ENCODE measurements around the gene LCLAT1. TPM values are rescaled to one million over a fixed set of nuclear protein-coding genes. Genes with fewer than 3 reads are reported as not detected.
"Not testable (repeated sequence)": the region's sequence is repeated elsewhere in the genome, so short reads cannot be mapped to it uniquely, and the experiment has no call there.

The LCLAT1 gene
- polyA plus RNA-seq, 1 experiment: 25.2 TPM

DNA sequence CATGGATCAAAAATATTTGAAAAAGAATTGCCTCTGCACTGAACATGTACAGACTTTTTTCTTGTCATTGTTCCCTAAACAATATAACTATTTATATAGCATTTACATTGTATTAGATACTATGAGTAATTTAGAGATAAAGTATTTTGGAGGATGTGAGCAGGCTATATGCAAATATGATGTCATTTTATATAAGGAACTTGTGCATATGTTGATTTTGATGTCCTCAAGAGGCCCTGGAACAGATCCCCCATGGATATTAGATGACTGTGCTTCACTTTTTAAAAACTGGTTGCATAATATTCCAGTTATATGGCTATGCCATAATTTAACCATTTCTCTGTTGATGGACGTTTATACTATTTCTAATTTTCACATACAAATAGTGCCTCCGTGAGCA, 16.5 kb downstream of the LCLAT1 start:
- TF ChIP-seq, protein P1, sequence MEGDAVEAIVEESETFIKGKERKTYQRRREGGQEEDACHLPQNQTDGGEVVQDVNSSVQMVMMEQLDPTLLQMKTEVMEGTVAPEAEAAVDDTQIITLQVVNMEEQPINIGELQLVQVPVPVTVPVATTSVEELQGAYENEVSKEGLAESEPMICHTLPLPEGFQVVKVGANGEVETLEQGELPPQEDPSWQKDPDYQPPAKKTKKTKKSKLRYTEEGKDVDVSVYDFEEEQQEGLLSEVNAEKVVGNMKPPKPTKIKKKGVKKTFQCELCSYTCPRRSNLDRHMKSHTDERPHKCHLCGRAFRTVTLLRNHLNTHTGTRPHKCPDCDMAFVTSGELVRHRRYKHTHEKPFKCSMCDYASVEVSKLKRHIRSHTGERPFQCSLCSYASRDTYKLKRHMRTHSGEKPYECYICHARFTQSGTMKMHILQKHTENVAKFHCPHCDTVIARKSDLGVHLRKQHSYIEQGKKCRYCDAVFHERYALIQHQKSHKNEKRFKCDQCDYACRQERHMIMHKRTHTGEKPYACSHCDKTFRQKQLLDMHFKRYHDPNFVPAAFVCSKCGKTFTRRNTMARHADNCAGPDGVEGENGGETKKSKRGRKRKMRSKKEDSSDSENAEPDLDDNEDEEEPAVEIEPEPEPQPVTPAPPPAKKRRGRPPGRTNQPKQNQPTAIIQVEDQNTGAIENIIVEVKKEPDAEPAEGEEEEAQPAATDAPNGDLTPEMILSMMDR (IDR thresholded peaks at IDR 0.05; ENCODE audit: low read depth, low read length): no peak
- ChIA-PET CTCF (no interaction called here), POLR2A (no interaction called here)
- H3K27ac ChIP-seq (ENCODE audit: low read depth, low read length): no peak overlapping the region
- H3K9me3 ChIP-seq (ENCODE audit: control insufficient read depth, insufficient read depth, low read length): no peaks in the 10 kb centered on the region
- DNase-seq (ENCODE audit: low read depth, low spot score): no peak
- no peak overlapping the region for H3K4me3 ChIP-seq (ENCODE audit: low read depth, low read length)
- no peaks in the 10 kb centered on the region for H3K27me3 ChIP-seq (ENCODE audit: control insufficient read depth, insufficient read depth, low read length)

DNA sequence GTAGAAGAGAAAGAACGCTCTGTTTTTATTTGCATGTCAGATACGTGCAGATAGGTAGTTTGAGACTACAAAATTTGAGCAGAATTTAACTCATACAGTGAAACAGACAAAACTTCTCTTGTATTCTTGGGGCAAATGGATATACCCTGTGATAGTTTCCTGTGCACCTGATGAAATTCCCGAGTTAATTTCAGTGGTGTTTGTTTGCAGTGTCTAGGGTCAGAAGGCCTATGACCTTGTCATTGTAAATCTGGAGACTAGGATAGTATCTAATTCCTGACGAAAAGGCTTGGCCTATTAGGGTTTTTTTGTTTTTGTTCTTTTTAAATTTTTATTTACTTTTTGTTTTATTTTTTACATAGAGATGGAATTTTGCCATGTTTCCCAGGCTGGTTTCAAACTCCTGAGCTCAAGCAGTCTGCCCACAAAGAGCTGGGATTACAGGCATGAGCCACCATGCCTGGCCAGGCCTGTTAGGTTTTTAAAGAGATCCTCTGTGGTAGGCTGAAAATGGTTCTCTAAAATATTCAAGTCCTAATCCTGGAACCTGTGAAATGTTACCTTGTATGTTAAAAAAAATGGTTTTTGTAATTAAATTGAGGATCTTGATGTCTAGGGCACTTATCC, 17.6 kb downstream of the LCLAT1 start:
- ChIA-PET POLR2A (no interaction called here), CTCF (interaction anchor here (0.5 to 0.7 kb wide), 2 partner anchors 23 to 300 kb away, joined by 3 to 4 read pairs; no protein-coding TSS in a partner anchor)
- H3K27ac ChIP-seq (ENCODE audit: low read depth, low read length): no peak overlapping the region
- DNase-seq (ENCODE audit: low read depth, low spot score): no peak
- TF ChIP-seq, protein P1 (IDR thresholded peaks at IDR 0.05; ENCODE audit: low read depth, low read length): no peak
- no peaks in the 10 kb centered on the region for H3K9me3 ChIP-seq (ENCODE audit: control insufficient read depth, insufficient read depth, low read length)
- no peak overlapping the region for H3K4me3 ChIP-seq (ENCODE audit: low read depth, low read length)
- no peaks in the 10 kb centered on the region for H3K27me3 ChIP-seq (ENCODE audit: control insufficient read depth, insufficient read depth, low read length)

DNA sequence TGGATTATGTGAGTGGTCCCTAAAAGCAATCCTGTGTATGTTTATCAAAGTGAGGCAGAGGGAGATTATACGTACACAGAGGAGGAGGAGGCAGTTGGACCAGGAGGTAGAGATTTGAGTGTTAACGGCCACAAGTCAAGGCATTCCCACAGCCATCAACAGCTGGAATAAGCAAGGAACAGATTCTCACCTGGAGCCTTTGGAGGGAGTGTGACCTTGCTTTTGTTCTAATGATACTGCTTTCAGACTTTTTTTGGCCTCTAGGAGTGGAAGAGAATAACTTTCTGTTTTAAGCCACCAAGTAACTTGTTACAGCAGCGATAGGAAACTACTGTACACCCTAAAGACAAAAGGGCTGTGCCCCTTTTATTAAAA, 18.1 kb downstream of the LCLAT1 start:
- H3K4me3 ChIP-seq (ENCODE audit: low read depth, low read length): no peak overlapping the region
- no peaks in the 10 kb centered on the region for H3K27me3 ChIP-seq (ENCODE audit: control insufficient read depth, insufficient read depth, low read length)
- ChIA-PET POLR2A (no interaction called here), CTCF (interaction anchor here (0.7 to 1.1 kb wide), 2 partner anchors 12 to 300 kb away, joined by 4 to 5 read pairs; no protein-coding TSS in a partner anchor)
- no peaks in the 10 kb centered on the region for H3K9me3 ChIP-seq (ENCODE audit: control insufficient read depth, insufficient read depth, low read length)
- TF ChIP-seq, protein P1 (IDR thresholded peaks at IDR 0.05; ENCODE audit: low read depth, low read length): no peak
- DNase-seq (ENCODE audit: low read depth, low spot score): no peak
- H3K27ac ChIP-seq (ENCODE audit: low read depth, low read length): no peak overlapping the region

DNA sequence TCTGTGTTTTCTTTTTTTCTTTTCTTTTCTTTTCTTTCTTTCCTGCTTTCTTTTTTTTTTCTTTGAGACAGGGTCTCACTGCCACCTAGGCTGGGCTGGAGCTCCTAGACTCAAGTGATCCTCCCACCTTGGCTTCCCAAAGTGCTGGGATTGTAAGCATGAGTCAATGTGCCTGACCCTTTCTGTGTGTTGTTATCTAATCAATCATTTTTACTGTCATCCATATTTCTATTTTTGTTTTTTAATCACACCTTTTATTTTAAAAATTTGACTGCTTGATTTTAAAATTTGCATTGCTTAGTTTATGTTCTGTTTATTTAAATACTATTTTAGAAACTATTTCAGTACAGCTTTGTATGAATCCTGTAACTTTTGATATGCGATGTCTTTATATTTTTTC, 19.2 kb downstream of the LCLAT1 start:
- ChIA-PET CTCF (interaction anchor here (0.7 to 1.1 kb wide), 3 partner anchors 13 to 301 kb away, joined by 4 to 5 read pairs (median 5); no protein-coding TSS in a partner anchor), POLR2A (no interaction called here)
- TF ChIP-seq, protein P1 (IDR thresholded peaks at IDR 0.05; ENCODE audit: low read depth, low read length): no peak
- no peaks in the 10 kb centered on the region for H3K9me3 ChIP-seq (ENCODE audit: control insufficient read depth, insufficient read depth, low read length)
- no peak overlapping the region for H3K27ac ChIP-seq (ENCODE audit: low read depth, low read length)
- no peaks in the 10 kb centered on the region for H3K27me3 ChIP-seq (ENCODE audit: control insufficient read depth, insufficient read depth, low read length)
- no peak for DNase-seq (ENCODE audit: low read depth, low spot score)
- H3K4me3 ChIP-seq (ENCODE audit: low read depth, low read length): no peak overlapping the region

DNA sequence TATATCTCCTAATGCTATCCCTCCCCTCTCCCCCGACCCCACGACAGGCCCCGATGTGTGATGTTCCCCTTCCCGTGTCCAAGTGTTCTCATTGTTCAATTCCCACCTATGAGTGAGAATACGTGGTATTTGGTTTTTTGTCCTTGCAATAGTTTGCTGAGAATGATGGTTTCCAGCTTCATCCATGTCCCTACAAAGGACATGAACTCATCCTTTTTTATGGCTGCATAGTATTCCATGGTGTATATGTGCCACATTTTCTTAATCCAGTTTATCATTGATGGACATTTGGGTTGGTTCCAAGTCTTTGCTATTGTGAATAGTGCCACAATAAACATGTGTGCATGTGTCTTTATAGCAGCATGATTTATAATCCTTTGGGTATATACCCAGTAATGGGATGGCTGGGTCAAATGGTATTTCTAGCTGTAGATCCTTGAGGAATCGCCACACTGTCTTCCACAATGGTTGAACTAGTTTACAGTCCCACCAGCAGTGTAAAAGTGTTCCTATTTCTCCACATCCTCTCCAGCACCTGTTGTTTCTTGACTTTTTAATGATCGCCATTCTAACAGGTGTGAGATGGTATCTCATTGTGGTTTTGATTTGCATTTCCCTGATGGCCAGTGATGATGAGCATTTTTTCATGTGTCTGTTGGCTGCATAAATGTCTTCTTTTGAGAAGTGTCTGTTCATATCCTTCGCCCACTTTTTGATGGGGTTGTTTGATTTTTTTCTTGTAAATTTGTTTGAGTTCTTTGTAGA, 20.2 kb downstream of the LCLAT1 start:
- CTCF ChIA-PET: interaction anchor here (0.7 kb wide), 1 partner anchor 244 kb away, joined by 4 read pairs; no protein-coding TSS in a partner anchor
- H3K9me3 ChIP-seq (ENCODE audit: control insufficient read depth, insufficient read depth, low read length); DNase-seq (ENCODE audit: low read depth, low spot score); H3K4me3 ChIP-seq (ENCODE audit: low read depth, low read length); H3K27me3 ChIP-seq (ENCODE audit: control insufficient read depth, insufficient read depth, low read length); H3K27ac ChIP-seq (ENCODE audit: low read depth, low read length); POLR2A ChIA-PET: not testable (repeated sequence)
